ENCODE measurements around the gene PAXIP1. TPM values are rescaled to one million over a fixed set of nuclear protein-coding genes. Genes with fewer than 3 reads are reported as not detected.

PAXIP1 gene
- total and polyA plus RNA-seq, 11 donors: 3.5 to 7.8 (median 5.3) TPM

DNA sequence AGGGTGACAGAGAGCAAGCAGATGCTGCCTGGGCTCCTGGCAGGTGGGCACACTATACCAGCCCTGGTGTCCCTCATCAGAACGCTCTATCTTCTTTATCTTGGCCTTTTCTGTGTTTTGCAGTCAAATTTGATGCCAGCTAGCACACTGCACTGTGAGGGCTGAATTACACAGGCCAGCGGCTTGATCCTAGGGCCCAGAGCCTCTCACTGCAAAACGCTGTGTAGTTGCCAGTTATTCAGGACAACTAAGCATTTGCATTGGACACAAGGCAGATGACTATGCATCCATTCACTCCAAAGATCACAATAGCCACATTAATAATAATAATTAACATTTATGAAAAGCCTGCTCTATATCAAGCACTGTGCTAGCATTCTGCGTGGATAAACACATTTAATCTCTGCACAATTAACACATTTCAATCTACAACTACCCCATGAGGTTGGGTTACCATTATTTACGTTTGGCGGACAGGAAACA lies 100.3 kb downstream of the PAXIP1 start:
- Histone ChIP-seq H3K27me3 (peaks cover 0 to 6% (median 0%) of the 10 kb centered on the region in 9 donors), H3K4me3 (no peak overlapping the region), H3K27ac (no peak overlapping the region), H3K4me1 (no peaks in the 10 kb centered on the region), H3K9me3 (peaks cover 0 to 2% (median 0%) of the 10 kb centered on the region in 12 donors), H3K36me3 (no peaks in the 10 kb centered on the region)
- no peak for ATAC-seq
- intact Hi-C loops (cut with DNase I): no loop called here
- TF ChIP-seq, protein P1, sequence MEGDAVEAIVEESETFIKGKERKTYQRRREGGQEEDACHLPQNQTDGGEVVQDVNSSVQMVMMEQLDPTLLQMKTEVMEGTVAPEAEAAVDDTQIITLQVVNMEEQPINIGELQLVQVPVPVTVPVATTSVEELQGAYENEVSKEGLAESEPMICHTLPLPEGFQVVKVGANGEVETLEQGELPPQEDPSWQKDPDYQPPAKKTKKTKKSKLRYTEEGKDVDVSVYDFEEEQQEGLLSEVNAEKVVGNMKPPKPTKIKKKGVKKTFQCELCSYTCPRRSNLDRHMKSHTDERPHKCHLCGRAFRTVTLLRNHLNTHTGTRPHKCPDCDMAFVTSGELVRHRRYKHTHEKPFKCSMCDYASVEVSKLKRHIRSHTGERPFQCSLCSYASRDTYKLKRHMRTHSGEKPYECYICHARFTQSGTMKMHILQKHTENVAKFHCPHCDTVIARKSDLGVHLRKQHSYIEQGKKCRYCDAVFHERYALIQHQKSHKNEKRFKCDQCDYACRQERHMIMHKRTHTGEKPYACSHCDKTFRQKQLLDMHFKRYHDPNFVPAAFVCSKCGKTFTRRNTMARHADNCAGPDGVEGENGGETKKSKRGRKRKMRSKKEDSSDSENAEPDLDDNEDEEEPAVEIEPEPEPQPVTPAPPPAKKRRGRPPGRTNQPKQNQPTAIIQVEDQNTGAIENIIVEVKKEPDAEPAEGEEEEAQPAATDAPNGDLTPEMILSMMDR (IDR thresholded peaks at IDR 0.05): no peak
- TF ChIP-seq POLR2A (IDR thresholded peaks at IDR 0.05): no peak
- WGBS, 4 donors: 68 to 77% (median 75%) methylated on average over 6 of the region's 6 CpGs
- DNase-seq: no peak

DNA sequence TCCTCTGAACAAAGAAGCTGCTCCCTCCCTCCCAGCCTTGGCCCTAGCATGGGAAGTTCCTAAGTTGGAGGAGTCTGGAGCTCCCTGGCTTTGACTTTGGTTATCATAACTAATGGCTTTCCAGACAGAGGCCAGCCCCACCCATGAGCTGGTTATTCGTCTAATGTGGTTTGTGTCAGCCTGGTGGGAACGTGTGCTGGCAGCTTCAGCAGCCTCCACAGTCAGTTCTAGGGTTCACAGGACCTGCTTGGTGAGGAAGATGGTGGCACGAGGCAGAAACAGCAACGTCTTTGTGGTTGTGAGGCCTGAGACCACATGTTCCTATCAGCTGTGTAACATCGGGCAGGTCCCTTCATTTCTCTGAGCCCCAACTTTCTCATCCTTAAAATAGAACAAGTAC lies 103.1 kb downstream of the PAXIP1 start:
- intact Hi-C loops (cut with DNase I): no loop called here
- no peak for DNase-seq
- TF ChIP-seq, protein P1 (IDR thresholded peaks at IDR 0.05): no peak
- no peak for TF ChIP-seq POLR2A (IDR thresholded peaks at IDR 0.05)

DNA sequence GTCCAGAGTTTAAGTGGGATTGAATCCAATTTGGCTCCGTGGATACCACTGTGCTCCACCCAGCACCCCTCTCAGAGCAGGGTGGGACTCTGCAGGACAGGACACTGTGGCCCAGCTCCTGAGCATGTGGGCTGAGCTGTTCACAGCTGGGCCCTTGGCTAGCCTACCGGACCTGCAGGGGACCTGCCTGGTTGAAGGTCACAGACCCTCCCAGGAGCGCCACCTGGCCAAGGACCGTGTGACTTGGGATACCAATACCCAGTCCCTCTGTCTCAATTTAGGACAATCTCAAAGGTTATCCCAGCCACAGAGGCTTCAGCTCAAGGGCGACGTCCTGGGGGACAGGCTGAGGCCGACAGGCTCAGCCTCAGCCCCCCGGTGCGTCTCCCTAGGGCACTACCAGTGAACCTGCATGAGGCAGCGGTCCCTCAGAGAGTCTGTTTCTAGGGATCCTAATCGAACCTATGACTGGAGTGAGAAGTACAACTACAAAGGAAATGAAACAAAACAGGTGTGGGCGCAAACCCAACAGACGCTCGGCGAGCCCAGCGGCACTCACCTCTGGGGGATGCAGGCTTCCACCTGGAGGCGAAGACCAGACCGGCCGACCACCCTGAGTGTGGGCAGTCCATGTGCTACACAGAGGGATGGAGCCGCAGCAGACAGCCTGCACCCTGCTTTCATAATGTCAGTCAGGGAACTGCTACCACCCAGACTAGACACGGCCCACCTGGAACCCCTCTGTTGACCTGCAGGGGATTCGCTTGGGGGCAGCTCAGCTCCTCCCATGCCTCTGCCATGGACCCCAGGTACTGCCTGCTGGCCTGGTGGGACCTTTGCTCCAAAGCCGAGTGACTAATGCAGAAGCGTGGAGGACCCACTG lies 103.7 kb downstream of the PAXIP1 start:
- Histone ChIP-seq H3K36me3 (no peaks in the 10 kb centered on the region), H3K9me3 (peaks cover 0 to 2% (median 0%) of the 10 kb centered on the region in 12 donors), H3K4me3 (no peak overlapping the region), H3K27ac (no peak overlapping the region), H3K27me3 (peaks cover 0 to 16% (median 0%) of the 10 kb centered on the region in 9 donors), H3K4me1 (no peaks in the 10 kb centered on the region)
- DNase-seq: no peak
- WGBS, 4 donors: 84 to 88% (median 86%) methylated on average over 21 to 24 of the region's 24 CpGs
- intact Hi-C loops (cut with DNase I): no loop called here
- TF ChIP-seq, protein P1 (IDR thresholded peaks at IDR 0.05): no peak
- no peak for ATAC-seq

More for the DNA sequence above, 103.1 kb downstream of the PAXIP1 start:
- no peak overlapping the region for H3K4me3 ChIP-seq
- no peaks in the 10 kb centered on the region for H3K36me3 ChIP-seq
- 51 to 64% (median 60%) methylated on average over 3 to 5 of the region's 5 CpGs for WGBS, 4 donors
- no peak for ATAC-seq
- no peak overlapping the region for H3K27ac ChIP-seq
- peaks cover 0 to 2% (median 0%) of the 10 kb centered on the region in 12 donors for H3K9me3 ChIP-seq
- H3K27me3 ChIP-seq: peaks cover 0 to 16% (median 0%) of the 10 kb centered on the region in 9 donors
- H3K4me1 ChIP-seq: no peaks in the 10 kb centered on the region

DNA sequence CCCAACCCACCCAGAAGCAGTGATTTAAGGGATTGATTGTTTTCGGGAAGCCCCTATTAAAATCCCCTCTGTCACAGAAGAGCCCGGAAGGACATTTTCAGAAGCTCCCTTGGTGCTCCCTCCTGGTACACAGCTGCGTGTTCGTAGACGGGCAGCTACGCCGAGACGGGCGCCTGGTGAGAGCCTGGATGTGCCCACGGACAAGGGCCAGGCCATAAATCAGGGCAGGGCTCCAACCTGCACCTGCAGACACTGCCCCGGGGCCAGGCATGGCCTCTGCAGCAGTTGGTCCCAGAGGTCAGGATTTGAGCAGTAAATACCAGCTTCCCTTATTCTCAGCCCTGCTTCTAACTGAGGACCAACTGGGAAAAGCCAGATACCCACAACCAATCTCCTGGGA lies 106.8 kb downstream of the PAXIP1 start:
- no peak overlapping the region for H3K4me3 ChIP-seq
- ATAC-seq: no peak
- TF ChIP-seq, protein P1 (IDR thresholded peaks at IDR 0.05): no peak
- TF ChIP-seq POLR2A (IDR thresholded peaks at IDR 0.05): no peak
- no peaks in the 10 kb centered on the region for H3K9me3 ChIP-seq
- intact Hi-C loops (cut with DNase I): no loop called here
- WGBS, 4 donors: 89 to 96% (median 92%) methylated on average over 8 to 11 of the region's 11 CpGs
- peaks cover 0 to 25% (median 3%) of the 10 kb centered on the region in 9 donors for H3K27me3 ChIP-seq
- no peak overlapping the region for H3K27ac ChIP-seq
- no peaks in the 10 kb centered on the region for H3K4me1 ChIP-seq
- DNase-seq: no peak
- no peaks in the 10 kb centered on the region for H3K36me3 ChIP-seq

Data from heart left ventricle (tissue), 16 donors.